DOHH2 (cell line): ENCODE results near the gene ANKRD36C.
"Not testable (repeated sequence)": the region's sequence is repeated elsewhere in the genome, so short reads cannot be mapped to it uniquely, and the experiment has no call there.

Experiments
- CTCF ChIP-seq: fragments of 200-600 bp; sonication (generic); IDR thresholded peaks from one replicate; pipeline ENCODE4 v1.5.1; 2014; ENCODE audit warnings: antibody characterized with exemption, mild to moderate bottlenecking, low read depth, low read length; ENCODE audit not compliant: poor library complexity, severe bottlenecking
- EZH2phosphoT487 ChIP-seq: fragments of 200-600 bp; sonication (generic); IDR thresholded peaks from 2 replicates; pipeline ENCODE4 v1.6.1; 2017; ENCODE audit warnings: borderline replicate concordance, mild to moderate bottlenecking, antibody characterized with exemption, low read length, moderate library complexity, mixed read lengths

DNA sequence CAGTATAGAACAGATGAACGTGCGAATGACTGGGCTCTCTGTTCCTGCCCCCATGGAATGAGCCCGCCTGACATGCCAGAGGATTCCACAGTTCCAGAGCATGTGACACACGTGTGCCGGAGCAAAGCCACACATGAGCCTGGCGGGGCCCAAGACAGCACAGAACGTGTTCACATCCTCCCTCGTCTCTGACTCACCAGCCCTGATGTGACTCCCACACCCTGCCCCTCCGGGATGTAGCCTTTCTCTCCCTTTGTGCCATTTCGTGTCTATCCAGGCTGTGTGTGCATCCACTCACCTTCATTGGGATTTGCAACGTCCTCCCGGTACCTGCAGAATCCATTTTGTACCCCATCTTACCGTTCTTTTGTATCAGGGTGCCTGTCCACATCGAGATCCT lies 43.9 kb upstream of the ANKRD36C start:
- not testable (repeated sequence) for TF ChIP-seq CTCF, EZH2phosphoT487
